GM15510 (cell line): ENCODE results near the gene CTXN2.
A peak's percentile ranks its signal among the peaks of the same experiment; 100 is the strongest.

Experiments used
- POLR2A ChIP-seq: IDR thresholded peaks from 3 replicates; pipeline ENCODE4 v1.6.1; 2011; ENCODE audit warnings: borderline replicate concordance; ENCODE audit not compliant: insufficient read length; ENCODE audit errors: extremely low read depth

CTXN2 gene

DNA sequence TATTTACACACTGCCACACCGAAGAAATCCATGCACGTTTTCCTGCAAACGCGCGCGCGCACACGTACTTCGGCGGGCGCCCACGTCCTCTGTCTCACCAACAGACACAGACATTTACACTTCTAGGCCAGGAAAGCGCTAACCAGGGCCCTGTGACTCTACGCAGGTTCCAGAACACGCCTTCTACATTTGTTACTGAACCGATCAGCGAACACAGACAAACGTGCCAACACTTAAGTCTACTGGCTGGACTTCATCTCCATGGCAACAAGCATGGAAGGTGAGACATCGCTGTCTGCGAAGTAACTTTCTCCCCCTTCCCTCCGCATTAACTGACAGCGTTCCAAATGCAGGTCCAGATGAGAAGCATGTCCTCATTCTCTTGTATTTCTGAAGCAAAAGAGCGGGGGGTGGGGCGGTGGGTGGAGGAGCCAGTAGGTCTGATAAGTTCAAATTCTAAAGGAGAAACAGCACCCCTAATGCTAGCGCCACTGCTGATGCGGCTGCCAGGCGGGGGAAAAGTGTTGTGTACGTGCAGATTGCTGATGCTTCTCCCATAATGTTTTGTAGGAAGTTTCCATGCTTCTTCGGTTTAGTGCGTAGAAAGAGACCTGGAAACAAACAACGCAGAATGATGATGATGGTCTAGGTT, at the start of gene CTXN2:
Gene CTXN2 (plus strand): TSS at position 92 of the 652 bp plus-strand sequence. CDS start 9,636 bp downstream, outside the sequence.
- TF ChIP-seq POLR2A, result no peak

DNA sequence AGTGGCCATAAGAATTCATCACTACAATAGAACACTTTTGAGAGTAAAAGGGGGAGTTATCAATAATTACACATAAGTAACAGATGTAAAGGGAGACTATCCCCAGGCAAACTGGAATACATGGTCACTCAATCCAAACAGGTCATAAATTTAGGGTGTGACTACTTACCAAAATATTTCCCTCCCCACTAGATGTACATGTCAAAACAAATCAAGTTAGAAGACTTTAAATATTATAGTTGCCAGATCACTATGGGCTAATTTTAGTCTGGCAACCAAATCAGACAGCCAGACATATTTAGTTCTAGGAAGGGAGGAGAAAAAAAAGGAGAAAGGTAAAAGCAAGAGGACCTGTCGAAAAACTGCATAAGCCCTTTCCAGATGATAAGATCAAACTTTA, 47.6 kb upstream of the CTXN2 start:
- no peak for TF ChIP-seq POLR2A

DNA sequence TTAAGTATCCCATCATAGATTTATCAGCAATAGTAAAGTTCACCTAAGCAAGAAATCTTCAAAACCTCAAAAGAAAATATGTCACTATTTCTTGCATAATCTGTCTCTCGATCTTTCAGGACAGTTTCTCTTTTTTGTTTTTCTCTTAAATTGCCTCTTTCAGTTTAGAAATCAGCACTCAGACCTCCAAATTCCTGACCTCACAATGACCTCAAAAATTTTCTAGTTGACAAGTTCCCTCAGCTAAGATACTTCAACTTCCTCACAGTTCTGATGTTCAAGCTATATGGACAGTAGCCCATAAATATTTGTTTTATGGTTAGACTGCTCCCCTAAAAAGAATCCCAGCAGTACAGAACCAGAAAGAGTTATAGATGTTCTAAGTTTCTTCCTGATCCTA, 46.6 kb upstream of the CTXN2 start:
- TF ChIP-seq POLR2A, result no peak

- TF ChIP-seq POLR2A, result no peak
Measured at GRCh38 chr15:48145923-48146322, 45.5 kb upstream of the CTXN2 start.

DNA sequence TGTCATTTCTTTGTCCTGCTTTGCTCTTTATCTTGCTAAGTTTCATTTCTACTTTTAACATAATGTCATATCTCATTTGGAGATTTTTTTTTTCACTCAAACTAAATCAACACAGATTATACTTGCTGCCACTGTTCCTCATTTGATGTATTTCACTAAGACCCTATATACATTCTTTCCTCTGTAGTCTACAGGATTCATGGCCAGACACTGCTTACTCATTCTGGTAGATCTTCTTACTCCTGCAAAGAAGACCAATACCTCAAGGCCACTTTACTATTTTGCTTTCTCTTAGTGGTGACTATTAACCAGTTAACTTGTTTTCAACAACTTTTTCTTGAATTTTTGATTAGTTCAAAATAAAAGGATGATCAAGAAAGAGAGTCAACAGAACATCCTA, 44.1 kb upstream of the CTXN2 start:
- no peak for TF ChIP-seq POLR2A

GRCh38 chr15:48149858-48150257, 41.6 kb upstream of the CTXN2 start:
- TF ChIP-seq POLR2A, result no peak

DNA sequence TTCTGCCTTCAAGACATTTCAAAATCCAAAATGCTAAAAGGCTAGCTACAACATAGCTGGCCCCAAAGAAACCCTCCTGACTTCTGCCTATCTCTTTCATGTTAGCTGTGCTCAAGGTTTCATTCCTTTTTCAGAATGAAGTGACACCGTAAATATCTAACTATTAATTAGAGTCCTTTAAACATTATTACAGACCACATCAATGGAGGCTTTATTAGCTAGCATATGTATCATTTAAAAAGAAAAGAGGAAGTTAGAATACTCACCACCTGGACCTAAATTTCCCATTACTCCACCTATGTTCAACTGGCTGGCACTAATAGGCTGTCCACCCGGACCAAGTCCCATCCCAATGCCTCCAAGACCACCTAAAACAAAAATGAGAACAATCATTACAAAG, 37.9 kb upstream of the CTXN2 start:
- no peak for TF ChIP-seq POLR2A

DNA sequence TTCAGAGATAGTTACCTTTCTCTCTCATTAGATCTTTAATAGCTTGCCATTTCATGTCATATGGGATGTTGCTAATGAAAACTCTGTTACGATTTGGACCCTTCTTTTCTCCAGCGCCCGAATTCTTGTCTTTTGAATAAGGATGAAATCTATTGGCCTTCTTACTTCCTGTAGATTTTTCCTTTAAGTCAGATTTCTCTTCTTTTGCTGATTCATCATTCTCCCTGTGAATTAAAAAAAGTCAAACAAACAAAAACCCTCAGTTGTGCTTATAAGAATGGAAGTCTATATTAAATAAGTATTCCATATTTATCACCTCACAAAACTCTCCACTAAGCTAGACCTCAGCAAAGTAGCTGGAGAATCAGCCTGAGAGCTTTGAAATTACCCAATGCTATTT, 22.8 kb upstream of the CTXN2 start:
- TF ChIP-seq POLR2A, result no peak

- TF ChIP-seq POLR2A, result no peak
Measured at GRCh38 chr15:48170981-48171380, 20.5 kb upstream of the CTXN2 start.

DNA sequence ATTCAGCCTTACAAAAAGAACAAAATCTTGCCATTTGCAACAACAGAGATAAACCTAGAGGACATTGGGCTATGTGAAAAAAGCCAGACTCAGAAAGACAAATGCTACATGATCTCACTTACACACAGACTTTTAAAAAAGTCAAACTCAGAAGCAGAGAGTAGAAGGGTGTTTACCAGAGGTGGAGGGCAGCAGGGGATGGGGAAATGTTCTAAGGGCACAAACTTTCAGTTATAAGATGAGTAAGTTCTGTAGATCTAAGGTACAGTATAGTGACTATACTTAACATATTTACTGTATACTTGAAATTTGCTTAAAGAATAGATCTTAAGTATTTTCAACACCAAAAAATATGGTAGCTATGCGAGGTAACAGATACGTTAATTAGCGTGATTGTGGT, 16.3 kb upstream of the CTXN2 start:
- no peak for TF ChIP-seq POLR2A

DNA sequence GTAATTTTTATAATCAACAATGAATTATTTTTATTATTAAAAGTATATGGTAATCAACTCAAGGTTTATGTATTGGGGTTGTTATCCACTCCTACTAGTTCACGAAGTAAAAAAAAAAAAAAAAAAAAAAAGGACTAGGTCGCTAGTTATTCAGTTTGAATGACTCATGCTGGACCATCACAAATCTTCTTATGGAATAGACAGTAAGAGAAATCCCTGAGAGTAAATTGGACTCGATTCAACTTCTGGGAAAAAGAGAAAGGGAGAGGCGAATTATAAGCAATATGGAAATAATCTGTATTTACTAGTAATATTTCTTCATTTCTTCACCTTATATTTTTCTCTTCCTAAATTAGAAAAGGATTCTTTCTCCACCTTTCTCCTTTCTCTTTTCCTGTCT, 15.4 kb upstream of the CTXN2 start:
- no peak for TF ChIP-seq POLR2A

DNA sequence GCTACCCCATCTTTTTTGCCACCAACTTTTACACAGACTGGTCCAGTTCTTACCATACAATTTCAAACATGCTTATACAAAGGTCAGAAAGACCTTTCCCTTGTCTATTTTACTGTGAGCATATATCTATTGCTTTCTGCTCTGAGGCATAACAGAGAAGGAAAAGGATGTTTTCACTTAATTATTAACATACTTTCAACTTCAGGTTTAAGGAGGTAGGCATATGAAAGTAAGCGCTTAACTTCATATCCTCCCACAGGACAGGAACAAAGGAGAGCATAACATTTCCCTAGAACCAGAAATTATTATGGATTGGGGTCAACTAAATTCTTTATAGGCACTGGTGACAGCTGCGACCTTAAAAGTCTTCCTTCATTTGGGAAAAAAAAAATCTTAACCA, 14.5 kb upstream of the CTXN2 start:
- no peak for TF ChIP-seq POLR2A

- no peak for TF ChIP-seq POLR2A
Measured at GRCh38 chr15:48177383-48177765, 14.1 kb upstream of the CTXN2 start.

- peak; percentile 59 for TF ChIP-seq POLR2A
Measured at GRCh38 chr15:48177766-48178647, 13.5 kb upstream of the CTXN2 start, which contains the start of gene MYEF2. TSS of gene MYEF2 (minus strand) at chr15:48178295. CDS start at chr15:48178237, 58 bp downstream.

DNA sequence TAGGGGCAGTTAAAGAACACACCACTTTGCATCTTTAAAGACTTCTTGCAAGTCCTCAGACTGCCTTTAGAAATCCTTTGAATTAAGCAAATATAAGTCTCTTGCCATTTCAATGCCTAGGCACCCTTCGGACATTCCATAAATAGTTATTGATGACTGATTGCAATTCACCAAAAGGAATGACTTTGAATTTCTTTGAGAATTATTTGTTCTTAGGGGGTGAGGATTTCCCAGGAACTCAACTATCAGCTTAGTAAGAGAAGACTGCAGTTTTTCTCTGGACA, 12.9 kb upstream of the CTXN2 start:
- TF ChIP-seq POLR2A, result no peak

- no peak for TF ChIP-seq POLR2A
Measured at GRCh38 chr15:48182749-48183148, 8.7 kb upstream of the CTXN2 start.
